ENCODE data around the gene ZFY.

GRCh38 chrY:3002190-3002589 lies 67.0 kb downstream of the ZFY start:
- TF ChIP-seq CTCF (IDR thresholded peaks at IDR 0.05) (no peak), POLR2AphosphoS5 (IDR thresholded peaks at IDR 0.05) (no peak), POLR2A (IDR thresholded peaks at IDR 0.05) (no peak)
